ENCODE measurements around the gene NME4.

The NME4 gene

GRCh38 chr16:426115-426905 lies 29.3 kb downstream of the NME4 start:
- TF ChIP-seq ZBTB7A (IDR thresholded peaks at IDR 0.05; ENCODE audit: low read depth) = 0 out of 2 replicates have a peak, but pooled peaks have one; percentile 42
- no peak for TF ChIP-seq FOXM1 (IDR thresholded peaks at IDR 0.05; ENCODE audit: borderline replicate concordance, low read depth)
- no peak for TF ChIP-seq TCF12 (IDR thresholded peaks at IDR 0.05; ENCODE audit: low read depth)
- TF ChIP-seq NFIC (IDR thresholded peaks at IDR 0.05) = no peak

- TF ChIP-seq USF1 (IDR thresholded peaks at IDR 0.05) = no peak
- TF ChIP-seq RAD21 (IDR thresholded peaks at IDR 0.05; ENCODE audit: low read depth) = no peak
- TF ChIP-seq TAF1 (IDR thresholded peaks at IDR 0.05; ENCODE audit: low read depth) = no peak
- no peak for TF ChIP-seq TCF12 (IDR thresholded peaks at IDR 0.05; ENCODE audit: low read depth)
- TF ChIP-seq EGR1 (IDR thresholded peaks at IDR 0.05) = no peak
- no peak for TF ChIP-seq FOXM1 (IDR thresholded peaks at IDR 0.05; ENCODE audit: borderline replicate concordance, low read depth)
- TF ChIP-seq NFIC (IDR thresholded peaks at IDR 0.05) = no peak
- TF ChIP-seq CREB1 (IDR thresholded peaks at IDR 0.05; ENCODE audit: low read depth) = no peak
- TF ChIP-seq YY1 (IDR thresholded peaks at IDR 0.05; ENCODE audit: low read depth) = no peak
- TF ChIP-seq EP300 (IDR thresholded peaks at IDR 0.05; ENCODE audit: borderline replicate concordance) = no peak
- TF ChIP-seq MAX (IDR thresholded peaks at IDR 0.05) = no peak
- TF ChIP-seq REST (IDR thresholded peaks at IDR 0.05; ENCODE audit: low read depth) = no peak
- TF ChIP-seq TEAD4 (IDR thresholded peaks at IDR 0.05) = no peak
- TF ChIP-seq CEBPB (IDR thresholded peaks at IDR 0.05) = no peak
Observed at GRCh38 chr16:426906-427249, 29.9 kb downstream of the NME4 start.

GRCh38 chr16:427250-427649 lies 30.3 kb downstream of the NME4 start:
- TF ChIP-seq USF1 (IDR thresholded peaks at IDR 0.05) = no peak
- TF ChIP-seq REST (IDR thresholded peaks at IDR 0.05; ENCODE audit: low read depth) = no peak
- TF ChIP-seq CREB1 (IDR thresholded peaks at IDR 0.05; ENCODE audit: low read depth) = no peak
- no peak for TF ChIP-seq TCF12 (IDR thresholded peaks at IDR 0.05; ENCODE audit: low read depth)
- no peak for TF ChIP-seq EGR1 (IDR thresholded peaks at IDR 0.05)
- TF ChIP-seq FOXM1 (IDR thresholded peaks at IDR 0.05; ENCODE audit: borderline replicate concordance, low read depth) = no peak
- TF ChIP-seq NFIC (IDR thresholded peaks at IDR 0.05) = no peak
- TF ChIP-seq TEAD4 (IDR thresholded peaks at IDR 0.05) = no peak
- TF ChIP-seq TAF1 (IDR thresholded peaks at IDR 0.05; ENCODE audit: low read depth) = no peak
- TF ChIP-seq EP300 (IDR thresholded peaks at IDR 0.05; ENCODE audit: borderline replicate concordance) = no peak
- no peak for TF ChIP-seq MAX (IDR thresholded peaks at IDR 0.05)
- no peak for TF ChIP-seq ZBTB7A (IDR thresholded peaks at IDR 0.05; ENCODE audit: low read depth)
- no peak for TF ChIP-seq RAD21 (IDR thresholded peaks at IDR 0.05; ENCODE audit: low read depth)
- TF ChIP-seq CEBPB (IDR thresholded peaks at IDR 0.05) = no peak
- no peak for TF ChIP-seq YY1 (IDR thresholded peaks at IDR 0.05; ENCODE audit: low read depth)

GRCh38 chr16:430904-431303 lies 33.9 kb downstream of the NME4 start:
- TF ChIP-seq RAD21 (IDR thresholded peaks at IDR 0.05; ENCODE audit: low read depth) (no peak), MAX (IDR thresholded peaks at IDR 0.05) (no peak)

GRCh38 chr16:440627-441026 lies 43.6 kb downstream of the NME4 start:
- TF ChIP-seq YY1 (IDR thresholded peaks at IDR 0.05; ENCODE audit: low read depth) (no peak), NFIC (IDR thresholded peaks at IDR 0.05) (no peak), MAX (IDR thresholded peaks at IDR 0.05) (no peak), TAF1 (IDR thresholded peaks at IDR 0.05; ENCODE audit: low read depth) (no peak), FOXM1 (IDR thresholded peaks at IDR 0.05; ENCODE audit: borderline replicate concordance, low read depth) (no peak), TCF12 (IDR thresholded peaks at IDR 0.05; ENCODE audit: low read depth) (no peak), TEAD4 (IDR thresholded peaks at IDR 0.05) (no peak), CREB1 (IDR thresholded peaks at IDR 0.05; ENCODE audit: low read depth) (no peak), CEBPB (IDR thresholded peaks at IDR 0.05) (no peak)

Measured in Ishikawa (cell line).